IPS DF 19.7 (cell line): ENCODE data around the gene CAMK1.
"Not testable (repeated sequence)": the region's sequence is repeated elsewhere in the genome, so short reads cannot be mapped to it uniquely, and the experiment has no call there.

Experiments
- DNase-seq: peaks from one replicate; pipeline ENCODE4 v3.0.0-alpha.2; 2013; ENCODE audit warnings: low read depth, low spot score

CAMK1 gene

GRCh38 chr3:9776896-9777693 is 7.3 kb upstream of the CAMK1 start:
- DNase-seq = no peak

- not testable (repeated sequence) for DNase-seq
These were observed 1.3 kb upstream of the CAMK1 start for GRCh38 chr3:9771007-9771406.

- no peak for DNase-seq
These were observed 597 bp upstream of the CAMK1 start for GRCh38 chr3:9770276-9770812.

GRCh38 chr3:9769012-9769411 is 735 bp downstream of the CAMK1 start:
- no peak for DNase-seq

- no peak for DNase-seq
These were observed 1.5 kb downstream of the CAMK1 start for GRCh38 chr3:9768141-9768775.

GRCh38 chr3:9767418-9767817 is 2.3 kb downstream of the CAMK1 start:
- DNase-seq = no peak

GRCh38 chr3:9765865-9766264 is 3.9 kb downstream of the CAMK1 start:
- DNase-seq = no peak

- DNase-seq = no peak
These were observed 6.9 kb downstream of the CAMK1 start for GRCh38 chr3:9762871-9763270.

GRCh38 chr3:9761919-9762318 is 7.8 kb downstream of the CAMK1 start:
- no peak for DNase-seq

GRCh38 chr3:9760779-9761505 is 8.8 kb downstream of the CAMK1 start:
- no peak for DNase-seq

GRCh38 chr3:9757427-9757826 is 12.3 kb downstream of the CAMK1 start:
- DNase-seq = no peak

GRCh38 chr3:9754678-9755077 is 15.1 kb downstream of the CAMK1 start:
- no peak for DNase-seq

- DNase-seq = no peak
These were observed 19.0 kb downstream of the CAMK1 start for GRCh38 chr3:9750556-9751411.

GRCh38 chr3:9749645-9750555 is 19.8 kb downstream of the CAMK1 start, which contains the start of gene OGG1:
OGG1 (plus strand) TSS chr3:9749952; CDS start chr3:9750287, 335 bp downstream.
- DNase-seq = peak; percentile 94

- DNase-seq = no peak
These were observed 20.5 kb downstream of the CAMK1 start for GRCh38 chr3:9749296-9749644.

GRCh38 chr3:9748031-9748430 is 21.7 kb downstream of the CAMK1 start:
- DNase-seq = no peak

- no peak for DNase-seq
These were observed 22.5 kb downstream of the CAMK1 start for GRCh38 chr3:9747267-9747666.

GRCh38 chr3:9746330-9746729 is 23.4 kb downstream of the CAMK1 start:
- no peak for DNase-seq

GRCh38 chr3:9745521-9745920 is 24.2 kb downstream of the CAMK1 start:
- DNase-seq = no peak

GRCh38 chr3:9744162-9744561 is 25.6 kb downstream of the CAMK1 start:
- DNase-seq = no peak
